Activated CD4-positive, CD25-positive, alpha-beta regulatory T cell (primary cell): ENCODE data around the gene SMIM36.
"Not testable (repeated sequence)": the region's sequence is repeated elsewhere in the genome, so short reads cannot be mapped to it uniquely, and the experiment has no call there.

Experiments used
- DNase-seq, 4 experiments: peaks; one replicate each; lab custom pipeline; 2025; lab: John Stamatoyannopoulos, UW

SMIM36 gene

DNA sequence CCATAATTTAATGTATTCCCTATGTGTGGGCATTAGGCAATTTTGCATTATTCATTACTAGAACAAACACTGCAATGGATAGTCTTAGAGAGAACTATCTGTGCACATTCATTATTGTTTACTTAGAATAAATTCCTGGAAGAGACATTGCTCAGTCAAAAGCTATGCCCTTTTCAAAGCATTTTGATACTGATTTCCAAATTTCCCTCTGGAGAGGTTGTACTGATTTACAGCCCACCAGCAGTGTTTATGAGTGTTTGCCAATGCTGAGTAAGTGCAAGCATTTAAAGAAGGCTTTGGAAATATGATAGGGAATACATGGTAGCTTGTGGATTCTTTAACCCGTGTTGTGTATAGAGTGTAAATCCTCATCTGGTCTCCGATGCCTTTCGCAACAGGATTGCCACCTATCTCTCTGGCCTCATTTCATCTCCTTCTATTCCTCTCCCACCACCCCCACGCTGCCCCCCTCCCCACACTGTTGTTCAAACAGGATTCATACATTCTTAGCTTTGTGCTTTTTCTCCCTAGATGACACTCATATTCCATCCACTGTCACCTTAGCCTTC, 56.3 kb downstream of the SMIM36 start:
- no peak for DNase-seq

DNA sequence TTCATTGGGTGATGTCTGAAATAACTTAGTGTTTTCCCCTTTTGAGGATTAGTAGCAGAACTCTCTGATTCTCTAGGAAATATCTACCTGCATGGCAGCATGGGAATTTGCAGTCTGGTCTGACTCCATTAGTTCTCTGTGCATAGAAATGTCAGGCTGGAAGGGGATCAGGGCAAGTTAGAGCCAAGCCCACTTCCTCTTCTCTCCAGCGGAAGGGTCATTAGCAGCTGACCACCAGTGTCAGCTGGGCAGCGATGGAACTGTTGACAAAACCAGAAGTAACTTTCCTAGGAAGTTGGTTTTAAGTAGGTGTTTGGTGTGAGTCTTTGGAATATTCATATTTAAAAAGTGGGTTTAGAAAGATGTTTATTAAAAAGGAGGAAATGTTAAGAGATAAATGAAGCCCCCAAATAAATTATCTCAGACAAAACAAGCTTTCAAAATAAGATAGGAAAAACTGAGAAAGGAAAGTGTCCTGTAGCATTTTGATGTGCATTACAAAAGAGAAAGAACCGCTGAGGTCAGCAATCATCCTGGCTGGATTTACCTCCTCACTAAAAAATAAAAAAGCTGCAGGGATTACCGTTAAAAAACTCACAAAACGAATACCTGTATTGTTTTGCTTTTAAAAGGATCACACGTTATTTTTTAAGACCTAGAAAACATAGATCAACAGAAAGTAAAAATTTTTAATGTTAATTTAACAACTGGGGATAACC, 57.3 kb downstream of the SMIM36 start:
- no peak for DNase-seq

DNA sequence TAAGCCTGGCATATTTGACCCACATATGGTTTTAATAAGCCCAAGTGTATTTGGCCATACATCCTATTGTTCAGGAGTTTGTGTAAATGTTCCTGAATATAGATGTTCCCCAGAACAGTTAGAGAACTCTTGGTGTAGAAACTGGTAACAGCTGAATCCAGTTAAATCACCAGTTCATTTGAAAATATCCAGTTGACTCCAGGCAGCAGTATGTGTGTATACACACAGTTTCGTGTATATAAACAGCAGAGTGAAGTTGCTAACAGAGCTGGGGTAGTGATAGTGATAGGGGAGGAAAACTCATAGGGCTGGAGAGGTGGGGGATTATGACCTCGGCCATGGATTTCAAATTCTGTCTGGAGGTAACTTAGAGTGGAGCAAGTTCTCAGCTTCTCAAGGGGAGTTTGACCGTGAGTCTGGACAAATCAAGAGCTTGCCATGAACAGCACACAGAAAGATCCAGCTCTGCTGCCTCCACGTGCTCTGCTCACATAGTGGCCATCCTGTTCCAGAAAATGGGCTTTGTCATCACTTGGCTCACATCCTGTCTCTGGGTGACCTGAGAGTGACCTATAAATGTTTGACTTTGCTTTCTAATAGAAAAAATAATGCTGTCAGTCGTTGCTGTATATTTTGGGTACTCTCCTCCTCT, 59.0 kb downstream of the SMIM36 start:
- no peak for DNase-seq

DNA sequence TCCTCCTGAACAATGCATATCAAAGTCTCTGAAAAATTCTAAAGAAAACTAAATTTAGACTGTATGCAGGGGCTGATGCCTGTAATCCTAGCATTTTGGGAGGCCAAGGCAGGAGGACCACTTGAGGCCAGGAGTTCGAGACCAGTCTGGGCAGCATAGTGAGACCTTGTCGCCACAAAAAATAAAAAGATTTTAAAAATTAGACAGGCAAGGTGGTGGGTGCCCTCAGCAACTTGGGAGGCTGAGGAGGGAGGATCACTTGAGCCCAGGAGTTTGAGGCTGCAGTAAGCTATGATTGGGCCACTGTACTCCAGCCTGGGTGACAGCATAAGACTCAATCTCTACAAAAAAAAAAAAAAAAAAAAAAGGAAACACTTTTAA, 59.5 kb downstream of the SMIM36 start:
- no peak for DNase-seq

DNA sequence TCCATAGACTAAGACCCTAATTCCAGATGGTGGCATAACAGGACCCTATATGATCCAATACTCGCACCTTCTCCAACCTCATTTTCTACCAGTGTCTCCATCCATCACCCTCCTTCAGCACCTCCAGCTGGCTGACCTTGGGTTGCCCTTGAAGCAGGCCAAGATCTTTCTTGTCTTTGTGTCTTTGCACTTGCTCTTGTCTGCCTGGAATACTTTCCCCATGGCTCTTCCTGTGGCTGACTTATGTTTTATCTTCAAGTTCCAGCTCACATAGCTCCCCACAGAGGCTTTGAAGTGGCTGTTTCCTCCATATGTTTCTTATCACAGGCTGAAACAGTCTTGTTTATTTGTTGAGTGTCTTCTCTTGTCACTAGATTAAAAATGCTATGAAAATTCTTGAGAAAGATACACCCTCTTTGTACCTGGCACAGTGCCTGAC, 60.0 kb downstream of the SMIM36 start:
- no peak for DNase-seq

DNA sequence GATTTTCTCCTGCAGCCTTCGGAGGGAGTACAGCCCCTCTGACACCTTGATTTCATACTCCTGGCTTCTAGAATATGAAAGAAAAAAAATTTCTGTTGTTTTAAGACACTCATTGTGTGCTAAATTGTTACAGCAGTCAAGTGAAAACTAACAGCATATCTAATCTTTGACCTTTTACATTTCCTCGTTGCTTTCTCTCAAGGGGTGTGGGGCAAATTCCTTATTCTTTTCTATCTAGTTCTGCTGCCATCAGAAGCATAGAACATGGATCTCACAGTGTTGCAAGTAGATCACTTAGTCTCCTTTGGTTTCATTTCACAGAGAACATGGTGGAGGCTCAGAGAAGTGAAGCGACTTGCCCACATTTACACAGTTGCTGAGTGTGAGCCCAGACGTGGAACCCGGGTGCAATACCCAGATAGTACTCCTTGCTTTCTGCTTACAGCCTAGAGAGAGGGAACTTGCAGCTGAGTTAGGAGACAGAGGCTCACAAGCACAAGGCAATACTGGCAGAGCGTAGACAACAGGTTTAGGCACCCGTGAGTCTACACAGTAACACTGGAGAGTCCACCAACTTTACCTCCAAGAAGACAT, 60.9 kb downstream of the SMIM36 start:
- DNase-seq = no peak

DNA sequence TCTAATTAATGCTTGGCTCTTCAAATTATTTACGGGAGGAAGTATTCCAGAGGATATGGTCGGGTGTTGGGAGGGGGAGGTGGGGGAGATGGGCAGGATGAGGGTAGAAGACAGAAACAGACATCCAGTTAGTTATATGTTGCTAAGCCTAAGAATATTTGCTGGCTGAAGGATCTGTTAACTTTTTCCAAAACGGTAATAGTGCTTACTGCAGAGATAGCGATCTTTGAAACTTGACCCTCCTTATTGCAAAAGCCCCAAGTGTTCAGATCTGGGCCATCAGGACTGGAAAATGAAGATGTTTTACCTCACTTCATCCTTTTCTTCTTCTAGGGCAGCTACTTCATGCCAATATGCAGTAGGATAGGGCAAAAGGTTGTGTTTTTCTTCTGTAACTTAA, 62.6 kb downstream of the SMIM36 start:
- DNase-seq = no peak

DNA sequence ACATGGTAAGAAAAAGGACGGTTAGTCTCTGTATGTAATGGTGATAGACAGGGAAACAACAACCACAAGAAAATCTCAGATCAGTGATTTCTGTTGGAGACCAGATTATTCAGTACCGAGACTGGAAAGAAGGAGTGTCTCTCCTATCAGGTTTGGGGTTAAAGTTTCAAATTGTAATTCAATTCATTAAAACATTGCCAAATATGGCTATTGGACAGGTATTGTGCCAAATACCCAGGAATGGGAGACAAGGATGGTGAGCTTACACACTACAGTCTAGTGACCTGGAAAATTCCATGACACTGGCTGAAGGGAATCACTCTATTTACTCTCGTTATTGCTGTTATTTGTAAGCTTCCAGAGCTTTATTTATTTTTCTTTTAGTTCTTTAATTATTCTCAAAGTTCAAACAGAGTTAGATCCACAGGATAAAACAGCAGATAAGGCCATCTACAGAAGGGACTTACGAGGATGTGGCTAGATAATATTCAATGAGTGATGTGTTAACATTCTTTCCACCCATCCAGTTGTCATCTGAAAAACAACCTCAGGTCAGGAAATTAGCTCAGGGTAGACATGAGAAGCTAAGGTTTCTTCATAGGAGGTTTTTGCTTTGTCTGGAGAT, 64.6 kb downstream of the SMIM36 start:
- DNase-seq = no peak

DNA sequence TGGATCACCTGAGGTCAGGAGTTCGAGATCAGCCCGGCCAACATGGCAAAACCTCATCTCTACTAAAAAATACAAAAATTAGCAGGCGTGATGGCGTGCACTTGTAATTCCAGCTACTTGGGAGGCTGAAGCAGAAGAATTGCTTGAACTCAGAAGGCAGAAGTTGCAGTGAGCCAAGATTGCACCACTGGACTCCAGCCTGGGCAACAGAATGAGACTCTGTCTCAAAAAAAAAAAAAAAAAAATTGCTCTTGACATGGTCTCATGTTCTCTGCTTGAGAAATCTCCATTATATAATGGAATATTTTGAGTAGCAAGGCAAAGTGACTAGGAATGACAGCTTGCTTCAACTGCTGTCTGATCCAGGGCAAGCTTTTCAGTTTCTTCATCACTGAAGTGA, 65.2 kb downstream of the SMIM36 start:
- DNase-seq = not testable (repeated sequence)

DNA sequence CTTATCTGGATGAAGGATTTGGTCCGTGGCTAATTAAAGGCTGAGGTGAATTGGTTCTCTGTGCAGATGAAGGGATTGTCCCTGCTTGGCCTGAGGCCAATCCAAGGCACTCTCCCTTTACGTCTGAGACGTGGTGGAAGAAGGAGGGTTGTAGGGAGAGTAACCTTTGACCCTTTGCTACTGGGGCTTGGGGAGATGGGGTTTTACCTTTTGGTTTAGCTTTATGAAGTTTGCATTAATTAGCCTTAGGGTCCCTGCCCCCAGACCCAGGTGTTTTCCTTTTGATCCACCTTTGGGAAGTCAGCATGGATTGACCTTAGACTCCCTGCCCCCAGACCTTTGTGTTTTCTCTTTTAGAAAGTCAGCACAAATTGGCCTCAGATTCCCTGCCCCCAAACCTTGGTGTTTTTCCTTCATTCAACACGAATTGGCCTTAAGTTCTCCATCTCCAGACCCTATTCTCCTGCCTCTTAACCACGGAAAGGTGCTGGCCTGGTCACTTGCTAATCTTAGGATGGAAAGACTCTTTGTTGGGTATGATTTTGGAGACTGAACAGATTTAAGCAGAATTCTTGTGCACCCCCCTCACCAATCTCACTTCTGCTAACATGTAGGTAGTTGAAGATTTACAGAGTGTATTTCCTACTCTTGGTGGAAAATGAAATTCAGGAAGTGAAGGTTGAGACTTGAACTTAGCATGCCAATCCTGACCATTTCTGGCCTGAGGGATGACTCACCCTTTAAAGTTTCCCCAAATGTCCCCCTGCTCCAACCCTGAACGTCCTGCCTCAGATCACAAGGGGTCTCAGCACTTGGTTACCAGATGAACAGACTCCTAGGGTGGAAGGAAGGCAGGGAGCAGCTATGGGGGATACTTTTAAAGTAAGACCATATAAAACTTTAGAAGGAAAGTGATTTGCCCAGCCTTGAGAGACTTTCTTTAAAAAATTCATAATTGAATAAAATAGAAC, 66.5 kb downstream of the SMIM36 start:
- no peak for DNase-seq

DNA sequence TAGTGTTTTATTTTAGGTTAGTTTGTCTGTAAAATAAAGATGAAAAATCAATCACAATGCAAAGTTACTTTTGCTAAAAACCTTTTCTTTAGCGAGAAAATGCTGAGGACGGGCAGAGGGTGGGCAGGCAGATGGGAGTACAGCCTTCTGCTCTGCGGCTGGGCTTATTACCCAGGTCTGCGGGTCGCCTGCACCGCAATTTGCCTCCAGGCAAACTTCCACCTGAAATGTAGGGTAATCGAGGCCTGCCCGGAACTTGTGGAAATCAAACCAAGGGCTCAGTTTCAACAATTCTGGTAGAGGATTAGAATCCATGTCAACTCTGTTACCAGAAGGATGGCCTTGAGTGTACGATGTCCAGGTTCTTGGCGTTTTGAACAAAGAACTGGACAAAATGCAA, 67.3 kb downstream of the SMIM36 start:
- no peak for DNase-seq

DNA sequence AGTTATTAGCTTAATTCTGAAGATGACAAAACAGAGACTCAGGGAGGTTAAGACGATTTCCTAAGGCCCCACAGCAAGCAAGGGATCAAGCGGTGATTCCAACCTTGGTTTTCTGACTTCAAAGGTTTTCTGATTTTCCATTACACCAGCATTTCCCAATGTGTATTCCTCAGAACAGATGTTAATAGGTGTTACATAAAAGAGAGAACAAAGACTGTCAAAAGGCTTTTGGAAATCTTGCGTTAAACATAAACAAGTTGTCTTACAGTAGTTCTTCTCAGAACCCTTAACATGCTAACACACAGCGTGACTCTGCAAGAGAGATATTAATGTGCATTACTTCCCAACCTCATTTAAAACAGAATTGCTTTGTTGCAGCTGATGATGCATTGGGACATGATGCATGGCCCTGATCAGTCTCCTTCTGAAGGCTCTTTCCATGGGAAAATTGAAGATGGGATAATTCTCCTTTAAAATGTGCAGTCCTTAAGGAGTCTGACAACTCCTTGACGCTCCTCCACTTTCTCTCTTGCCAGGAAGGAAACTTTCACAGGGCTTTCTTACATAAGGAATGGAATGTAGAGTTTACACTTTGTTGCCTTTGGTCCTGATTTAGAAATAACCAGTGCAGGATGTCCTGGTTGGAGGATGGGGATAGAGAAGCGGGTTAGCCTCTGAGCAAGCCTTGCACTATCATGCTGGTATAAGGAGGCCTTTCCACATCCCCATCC, 68.1 kb downstream of the SMIM36 start:
- no peak for DNase-seq

DNA sequence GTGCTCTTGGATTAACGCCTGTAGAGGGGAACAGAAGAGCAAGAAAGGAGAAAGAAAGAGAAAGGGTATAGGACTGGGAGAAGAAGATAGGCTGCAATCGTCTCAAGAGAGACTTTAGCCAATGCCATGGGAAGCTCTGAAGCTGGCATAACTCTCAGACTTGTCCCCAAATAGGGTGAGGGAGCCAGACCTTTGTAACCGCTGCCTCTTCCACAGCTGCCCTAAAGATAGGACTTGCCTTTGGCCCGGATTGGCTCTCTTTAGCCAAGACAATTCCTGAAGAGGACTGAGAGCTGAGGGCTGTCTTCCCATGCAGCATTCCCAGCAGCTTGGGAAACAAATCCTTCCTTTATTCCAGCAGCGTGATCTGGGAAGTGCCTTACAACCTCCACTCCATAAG, 68.8 kb downstream of the SMIM36 start:
- DNase-seq = no peak

DNA sequence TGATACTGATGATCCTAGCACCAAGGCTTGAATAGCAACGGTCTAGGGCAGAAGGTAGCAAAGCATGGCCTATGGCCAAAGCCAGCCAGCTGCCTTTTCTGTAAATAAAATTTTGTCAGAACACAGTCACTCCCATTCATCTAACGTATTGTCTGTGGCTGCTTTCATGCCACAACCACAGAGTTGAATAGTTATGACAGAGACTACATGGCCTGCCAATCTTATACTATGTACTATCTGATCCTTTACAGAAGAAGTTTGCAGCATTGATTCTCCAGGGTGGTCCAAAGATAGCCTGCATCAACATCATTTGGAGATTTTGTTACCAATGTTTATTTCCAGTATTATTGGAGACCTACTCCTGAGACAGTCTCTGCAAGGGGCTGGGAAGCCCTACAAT, 69.7 kb downstream of the SMIM36 start:
- DNase-seq = no peak

DNA sequence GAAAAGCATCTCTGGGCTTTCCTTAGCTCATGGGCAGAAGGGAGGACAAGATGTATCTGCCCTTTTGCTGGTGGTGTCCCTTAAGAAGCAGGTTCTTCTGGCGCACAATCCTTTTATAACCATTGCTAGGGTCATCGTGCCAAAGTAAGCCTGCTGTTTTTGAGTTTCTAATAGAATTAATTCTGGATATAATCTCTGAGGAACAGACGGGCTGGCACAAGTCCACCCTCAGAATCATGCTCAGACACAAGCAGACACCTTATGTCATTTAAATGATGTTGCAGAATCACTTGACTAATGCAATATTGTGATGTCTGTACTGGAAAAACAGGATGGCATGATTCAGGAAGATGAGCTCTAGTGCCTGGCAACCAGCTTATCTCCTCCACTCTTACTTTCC, 70.9 kb downstream of the SMIM36 start:
- no peak for DNase-seq

DNA sequence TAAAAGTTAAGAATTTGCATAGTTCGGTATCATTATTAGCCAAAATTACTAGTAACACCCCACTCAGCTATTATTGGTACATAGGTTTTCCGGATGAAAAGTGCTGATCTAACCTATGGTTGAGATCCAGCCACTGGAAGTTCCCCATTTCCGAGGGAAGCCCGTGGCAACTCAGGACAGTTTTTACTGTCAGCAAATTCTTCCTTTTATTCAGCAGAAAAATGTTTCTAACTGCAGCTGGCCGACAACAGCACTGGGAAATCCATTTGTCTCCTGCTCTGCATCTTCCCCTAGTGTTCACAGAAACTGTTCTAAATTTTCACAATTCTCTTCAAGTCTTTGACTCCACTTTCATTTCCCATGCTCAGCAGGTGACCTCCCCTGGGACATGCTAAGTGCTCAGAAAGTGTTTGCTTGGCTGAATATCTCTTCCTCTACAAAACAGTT, 74.1 kb downstream of the SMIM36 start:
- DNase-seq = no peak

DNA sequence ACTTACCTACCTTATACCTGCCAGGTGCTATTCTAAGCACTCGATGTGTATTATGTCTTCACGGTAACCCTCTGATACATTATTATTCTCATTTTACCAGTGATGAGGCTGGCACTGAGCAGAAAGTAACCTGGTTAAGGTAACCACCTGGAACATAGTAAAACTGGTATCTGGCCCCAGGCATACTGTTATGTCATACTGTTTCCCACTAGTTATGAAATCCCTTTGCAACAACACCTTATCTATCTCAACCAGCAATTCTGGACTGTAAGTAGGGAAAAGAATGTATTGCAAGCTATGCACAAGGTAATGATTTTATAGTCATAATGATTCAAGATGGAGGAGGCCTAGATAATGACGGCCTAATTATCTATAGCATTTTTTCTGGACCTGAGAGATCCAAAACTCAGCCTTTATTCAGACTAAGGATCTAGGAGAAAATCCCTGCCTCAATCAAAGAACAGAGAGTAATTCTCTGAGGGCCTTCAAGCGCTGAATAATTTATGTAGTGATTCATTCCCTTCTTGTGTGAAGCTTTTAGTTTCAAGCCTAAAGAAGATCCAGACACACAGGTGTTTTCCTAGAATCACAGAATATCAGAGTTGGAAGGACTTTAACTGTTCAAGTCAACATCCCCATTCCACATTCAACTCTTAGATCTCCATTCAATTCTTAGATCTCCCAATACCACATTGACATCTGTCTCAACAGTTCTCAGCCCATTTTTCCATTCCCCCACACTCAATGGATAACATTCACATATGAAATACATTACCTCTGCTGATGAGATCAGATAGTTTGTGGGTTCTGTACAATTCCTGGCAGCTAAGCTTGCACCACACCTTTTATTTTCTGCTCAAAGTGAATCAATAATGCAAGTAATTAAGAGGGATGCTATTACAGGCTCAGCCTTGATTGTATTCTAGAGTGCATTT, 74.8 kb downstream of the SMIM36 start:
- no peak for DNase-seq

DNA sequence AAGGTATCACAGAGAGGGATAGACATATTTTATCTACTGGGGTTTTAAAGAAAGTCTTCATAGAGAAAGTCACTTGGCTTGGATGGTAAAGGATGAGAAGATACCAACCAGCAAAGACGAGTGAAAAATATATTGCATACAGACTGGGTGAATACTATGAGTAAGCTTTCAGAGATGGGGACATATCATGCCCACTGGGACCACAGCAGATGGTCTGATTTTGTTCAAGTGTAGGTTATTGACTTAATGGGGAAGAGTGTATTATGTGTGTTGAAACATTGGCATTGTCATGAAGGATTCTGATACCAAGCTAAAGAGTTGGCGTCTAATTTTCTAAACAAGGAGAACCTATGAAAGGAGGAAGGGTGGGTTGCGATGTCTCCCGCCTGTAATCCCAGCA, 75.8 kb downstream of the SMIM36 start:
- no peak for DNase-seq

DNA sequence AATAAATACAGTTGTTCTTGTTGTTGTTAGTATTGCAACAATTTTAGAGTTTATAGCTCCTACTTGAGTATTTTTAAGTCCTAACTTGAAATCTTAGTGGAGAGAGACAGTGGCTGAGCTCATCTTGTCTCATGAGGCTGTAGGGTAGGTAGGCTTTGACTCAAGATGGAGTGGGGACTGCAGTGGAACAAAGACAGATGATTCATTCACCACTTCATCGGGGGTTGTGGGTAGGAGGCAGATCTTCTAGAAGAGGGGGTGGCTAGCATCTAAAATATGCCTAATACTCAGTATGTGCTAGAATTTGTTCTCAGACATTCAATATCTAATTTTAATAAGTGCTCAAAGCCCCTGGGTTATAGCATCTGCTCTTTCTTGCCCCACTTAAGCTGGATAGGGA, 76.5 kb downstream of the SMIM36 start:
- DNase-seq = no peak
